Cortex of kidney (tissue), 1 donor: ENCODE results near the gene PLXNA3.

Experiments used
- DNase-seq: peaks from one replicate; lab custom pipeline; 2025; lab: John Stamatoyannopoulos, UW

PLXNA3 gene

GRCh38 chrX:154435171-154435733 lies 22.8 kb upstream of the PLXNA3 start:
- DNase-seq: no peak

- no peak for DNase-seq
Measured at GRCh38 chrX:154436374-154436982, 21.6 kb upstream of the PLXNA3 start.

- no peak for DNase-seq
Measured at GRCh38 chrX:154436983-154437752, 20.9 kb upstream of the PLXNA3 start, which contains the start of gene GDI1. Gene GDI1 (plus strand): TSS chrX:154437154. CDS start chrX:154437255, 101 bp downstream.

GRCh38 chrX:154437971-154438893 lies 19.8 kb upstream of the PLXNA3 start:
- no peak for DNase-seq

- no peak for DNase-seq
Measured at GRCh38 chrX:154439841-154440240, 18.2 kb upstream of the PLXNA3 start.

GRCh38 chrX:154440623-154441357 lies 17.3 kb upstream of the PLXNA3 start:
- no peak for DNase-seq

- DNase-seq: no peak
Measured at GRCh38 chrX:154441564-154441963, 16.5 kb upstream of the PLXNA3 start.

- DNase-seq: no peak
Measured at GRCh38 chrX:154441984-154442707, 15.9 kb upstream of the PLXNA3 start.

GRCh38 chrX:154443479-154443910 lies 14.6 kb upstream of the PLXNA3 start:
- no peak for DNase-seq

GRCh38 chrX:154443992-154444754 lies 13.9 kb upstream of the PLXNA3 start, which contains the start of gene FAM50A:
Gene FAM50A (plus strand): TSS chrX:154444141. CDS start chrX:154444236, 95 bp downstream.
- DNase-seq: no peak

- DNase-seq: no peak
Measured at GRCh38 chrX:154444755-154445246, 13.3 kb upstream of the PLXNA3 start.

- no peak for DNase-seq
Measured at GRCh38 chrX:154445776-154446175, 12.3 kb upstream of the PLXNA3 start.

- DNase-seq: no peak
Measured at GRCh38 chrX:154446430-154446829, 11.7 kb upstream of the PLXNA3 start.

- DNase-seq: no peak
Measured at GRCh38 chrX:154448484-154448883, 9.6 kb upstream of the PLXNA3 start.

- no peak for DNase-seq
Measured at GRCh38 chrX:154449618-154450017, 8.5 kb upstream of the PLXNA3 start.

- DNase-seq: no peak
Measured at GRCh38 chrX:154450312-154450711, 7.8 kb upstream of the PLXNA3 start.

GRCh38 chrX:154452823-154453222 lies 5.3 kb upstream of the PLXNA3 start:
- no peak for DNase-seq

- DNase-seq: no peak
Measured at GRCh38 chrX:154457491-154458115, 478 bp upstream of the PLXNA3 start.
